ENCODE results near the gene PTPN9.
"Not testable (repeated sequence)": the region's sequence is repeated elsewhere in the genome, so short reads cannot be mapped to it uniquely, and the experiment has no call there.

Gene PTPN9

GRCh38 chr15:75578948-75579920 lies at the start of gene PTPN9:
TSS of gene PTPN9 (minus strand) at chr15:75579315. CDS start at chr15:75578776, 539 bp downstream.
- peak; percentile 74 for DNase-seq

GRCh38 chr15:75625542-75626347 lies 46.6 kb upstream of the PTPN9 start, which contains the start of gene SNUPN:
TSS of gene SNUPN (minus strand) at chr15:75625725. CDS start at chr15:75621051, 4,674 bp downstream.
- DNase-seq, result peak; percentile 95

GRCh38 chr15:75622505-75622904 lies 43.4 kb upstream of the PTPN9 start:
- no peak for DNase-seq

- DNase-seq, result no peak
Observed at GRCh38 chr15:75620841-75621391, 41.8 kb upstream of the PTPN9 start.

- no peak for DNase-seq
Observed at GRCh38 chr15:75620058-75620820, 41.1 kb upstream of the PTPN9 start.

- DNase-seq, result no peak
Observed at GRCh38 chr15:75616766-75617165, 37.7 kb upstream of the PTPN9 start.

GRCh38 chr15:75606711-75607699 lies 27.9 kb upstream of the PTPN9 start:
- no peak for DNase-seq

GRCh38 chr15:75606026-75606425 lies 26.9 kb upstream of the PTPN9 start:
- DNase-seq, result no peak

- DNase-seq, result no peak
Observed at GRCh38 chr15:75599401-75599800, 20.3 kb upstream of the PTPN9 start.

GRCh38 chr15:75598361-75598760 lies 19.2 kb upstream of the PTPN9 start:
- no peak for DNase-seq

- DNase-seq, result no peak
Observed at GRCh38 chr15:75597667-75598341, 18.7 kb upstream of the PTPN9 start.

- no peak for DNase-seq
Observed at GRCh38 chr15:75596703-75597345, 17.7 kb upstream of the PTPN9 start.

- DNase-seq, result no peak
Observed at GRCh38 chr15:75594276-75594675, 15.2 kb upstream of the PTPN9 start.

GRCh38 chr15:75591655-75592364 lies 12.7 kb upstream of the PTPN9 start:
- DNase-seq, result no peak

GRCh38 chr15:75590239-75590638 lies 11.1 kb upstream of the PTPN9 start:
- DNase-seq, result no peak

- DNase-seq, result no peak
Observed at GRCh38 chr15:75589071-75589470, 10.0 kb upstream of the PTPN9 start.

GRCh38 chr15:75586422-75586821 lies 7.3 kb upstream of the PTPN9 start:
- not testable (repeated sequence) for DNase-seq

- DNase-seq, result no peak
Observed at GRCh38 chr15:75584121-75584520, 5.0 kb upstream of the PTPN9 start.

- DNase-seq, result no peak
Observed at GRCh38 chr15:75583701-75584100, 4.6 kb upstream of the PTPN9 start.
